ENCODE measurements around the gene MTREX. TPM values are rescaled to one million over a fixed set of nuclear protein-coding genes. Genes with fewer than 3 reads are reported as not detected.
A peak's percentile ranks its signal among the peaks of the same experiment; 100 is the strongest.

The MTREX gene
- 63.6 and 73.8 TPM in 2 replicates for total RNA-seq

- Histone ChIP-seq H3K27me3 (ENCODE audit: insufficient read depth, low read length) (no peaks in the 10 kb centered on the region), H3K4me1 (ENCODE audit: insufficient read depth, low read length) (peaks cover 47% of the 10 kb centered on the region), H3K79me2 (ENCODE audit: insufficient read depth, low read length) (peaks cover 94% of the 10 kb centered on the region), H3K4me2 (ENCODE audit: insufficient read depth, low read length) (peak within 1 kb of the TSS; percentile 93), H3K27ac (ENCODE audit: low read depth, low read length) (peak within 1 kb of the TSS; percentile 98), H3K9me3 (ENCODE audit: low read depth, low read length) (no peaks in the 10 kb centered on the region), H3K4me3 (ENCODE audit: insufficient read depth, low read length) (peak within 1 kb of the TSS; percentile 91), H3K36me3 (ENCODE audit: insufficient read depth, low read length) (no peaks in the 10 kb centered on the region), H2AFZ (ENCODE audit: low read length) (peak within 1 kb of the TSS; percentile 97), H4K20me1 (ENCODE audit: insufficient read depth, low read length) (peaks cover 21% of the 10 kb centered on the region)
- no peak for TF ChIP-seq CTCF (IDR thresholded peaks at IDR 0.05; ENCODE audit: extremely low read depth, low read depth, low read length)
- peak; percentile 94 for DNase-seq (ENCODE audit: insufficient read length, low spot score, missing footprints)
Measured at GRCh38 chr5:55307383-55308253, at the start of gene MTREX, which contains the start of gene DHX29. Gene MTREX, plus strand, starts transcription at chr5:55307989. Its CDS starts 25 bp downstream, at chr5:55308014. Gene DHX29, minus strand, starts transcription at chr5:55307694. Its CDS starts 121 bp downstream, at chr5:55307573.

GRCh38 chr5:55258339-55258738 is 49.5 kb upstream of the MTREX start:
- H3K36me3 ChIP-seq (ENCODE audit: insufficient read depth, low read length): peaks cover 58% of the 10 kb centered on the region
- TF ChIP-seq CTCF (IDR thresholded peaks at IDR 0.05; ENCODE audit: extremely low read depth, low read depth, low read length): no peak
- H3K4me1 ChIP-seq (ENCODE audit: insufficient read depth, low read length): no peaks in the 10 kb centered on the region

GRCh38 chr5:55276771-55277170 is 31.0 kb upstream of the MTREX start:
- no peaks in the 10 kb centered on the region for H4K20me1 ChIP-seq (ENCODE audit: insufficient read depth, low read length)
- no peaks in the 10 kb centered on the region for H3K27me3 ChIP-seq (ENCODE audit: insufficient read depth, low read length)
- H2AFZ ChIP-seq (ENCODE audit: low read length): no peak overlapping the region
- no peaks in the 10 kb centered on the region for H3K79me2 ChIP-seq (ENCODE audit: insufficient read depth, low read length)
- TF ChIP-seq CTCF (IDR thresholded peaks at IDR 0.05; ENCODE audit: extremely low read depth, low read depth, low read length): no peak
- peak; percentile 50 for DNase-seq (ENCODE audit: insufficient read length, low spot score, missing footprints)
- peaks cover 50% of the 10 kb centered on the region for H3K36me3 ChIP-seq (ENCODE audit: insufficient read depth, low read length)
- no peaks in the 10 kb centered on the region for H3K9me3 ChIP-seq (ENCODE audit: low read depth, low read length)
- no peak overlapping the region for H3K27ac ChIP-seq (ENCODE audit: low read depth, low read length)
- H3K4me1 ChIP-seq (ENCODE audit: insufficient read depth, low read length): peaks cover 12% of the 10 kb centered on the region
- no peak overlapping the region for H3K4me3 ChIP-seq (ENCODE audit: insufficient read depth, low read length)
- no peak overlapping the region for H3K4me2 ChIP-seq (ENCODE audit: insufficient read depth, low read length)

More at GRCh38 chr5:55258339-55258738, 49.5 kb upstream of the MTREX start:
- Histone ChIP-seq H2AFZ (ENCODE audit: low read length) (no peak overlapping the region), H4K20me1 (ENCODE audit: insufficient read depth, low read length) (no peaks in the 10 kb centered on the region), H3K9me3 (ENCODE audit: low read depth, low read length) (no peaks in the 10 kb centered on the region), H3K4me2 (ENCODE audit: insufficient read depth, low read length) (no peak overlapping the region), H3K27ac (ENCODE audit: low read depth, low read length) (no peak overlapping the region), H3K79me2 (ENCODE audit: insufficient read depth, low read length) (no peaks in the 10 kb centered on the region), H3K27me3 (ENCODE audit: insufficient read depth, low read length) (no peaks in the 10 kb centered on the region), H3K4me3 (ENCODE audit: insufficient read depth, low read length) (no peak overlapping the region)
- DNase-seq (ENCODE audit: insufficient read length, low spot score, missing footprints): no peak

- H3K4me2 ChIP-seq (ENCODE audit: insufficient read depth, low read length): peak overlapping the region; percentile 5
- no peaks in the 10 kb centered on the region for H3K9me3 ChIP-seq (ENCODE audit: low read depth, low read length)
- H3K4me1 ChIP-seq (ENCODE audit: insufficient read depth, low read length): peaks cover 12% of the 10 kb centered on the region
- H4K20me1 ChIP-seq (ENCODE audit: insufficient read depth, low read length): no peaks in the 10 kb centered on the region
- H3K27me3 ChIP-seq (ENCODE audit: insufficient read depth, low read length): no peaks in the 10 kb centered on the region
- peaks cover 52% of the 10 kb centered on the region for H3K36me3 ChIP-seq (ENCODE audit: insufficient read depth, low read length)
- TF ChIP-seq CTCF (IDR thresholded peaks at IDR 0.05; ENCODE audit: extremely low read depth, low read depth, low read length): no peak
- DNase-seq (ENCODE audit: insufficient read length, low spot score, missing footprints): peak; percentile 68
- H3K4me3 ChIP-seq (ENCODE audit: insufficient read depth, low read length): no peak overlapping the region
- H3K79me2 ChIP-seq (ENCODE audit: insufficient read depth, low read length): no peaks in the 10 kb centered on the region
- peak overlapping the region; percentile 44 for H3K27ac ChIP-seq (ENCODE audit: low read depth, low read length)
- no peak overlapping the region for H2AFZ ChIP-seq (ENCODE audit: low read length)
Measured at GRCh38 chr5:55278778-55279177, 29.0 kb upstream of the MTREX start.

All from osteoblast (primary cell).